HG03066 (cell line): Measurements from ENCODE around the gene FNDC10.
"Not testable (repeated sequence)": the region's sequence is repeated elsewhere in the genome, so short reads cannot be mapped to it uniquely, and the experiment has no call there.

Experiments used
- ATAC-seq: cut with Tn5 transposase; IDR thresholded peaks from one replicate; pipeline ENCODE4 v1.9.1; 2021; ENCODE audit warnings: low read depth; ENCODE audit not compliant: unreplicated experiment

Gene FNDC10

GRCh38 chr1:1600861-1601563 is 1.1 kb upstream of the FNDC10 start:
- no peak for ATAC-seq

GRCh38 chr1:1599030-1599934 is 653 bp downstream of the FNDC10 start:
- no peak for ATAC-seq

GRCh38 chr1:1598720-1599029 is 1.3 kb downstream of the FNDC10 start:
- no peak for ATAC-seq

- no peak for ATAC-seq
These were observed 1.8 kb downstream of the FNDC10 start for GRCh38 chr1:1598051-1598719.

GRCh38 chr1:1597275-1597930 is 2.5 kb downstream of the FNDC10 start:
- ATAC-seq: no peak

GRCh38 chr1:1596493-1597274 is 3.3 kb downstream of the FNDC10 start:
- ATAC-seq: no peak

GRCh38 chr1:1595341-1595740 is 4.6 kb downstream of the FNDC10 start:
- ATAC-seq: not testable (repeated sequence)

GRCh38 chr1:1594602-1595260 is 5.2 kb downstream of the FNDC10 start:
- ATAC-seq: no peak

- no peak for ATAC-seq
These were observed 5.9 kb downstream of the FNDC10 start for GRCh38 chr1:1593834-1594601.

GRCh38 chr1:1591452-1591851 is 8.5 kb downstream of the FNDC10 start:
- no peak for ATAC-seq

- no peak for ATAC-seq
These were observed 16.5 kb downstream of the FNDC10 start for GRCh38 chr1:1583347-1584010.

- ATAC-seq: no peak
These were observed 17.2 kb downstream of the FNDC10 start for GRCh38 chr1:1582585-1583346.

- no peak for ATAC-seq
These were observed 21.5 kb downstream of the FNDC10 start for GRCh38 chr1:1578371-1578940.

- ATAC-seq: no peak
These were observed 22.4 kb downstream of the FNDC10 start for GRCh38 chr1:1577367-1578011.

- peak; percentile 58 for ATAC-seq
These were observed 25.0 kb downstream of the FNDC10 start, which contains the start of gene SSU72 for GRCh38 chr1:1574721-1575537. SSU72 (minus strand) TSS chr1:1574863; CDS start chr1:1574557, 306 bp downstream.
